H9 (cell line): ENCODE results near the gene ARID1B. TPM values are rescaled to one million over a fixed set of nuclear protein-coding genes. Genes with fewer than 3 reads are reported as not detected.

ENCODE experiments used
- DNase-seq: peaks from one replicate; pipeline ENCODE4 v3.0.0-alpha.2; 2017
- H2AFZ ChIP-seq: one replicate; pipeline ENCODE4 v1.6.1; 2013; ENCODE audit warnings: mild to moderate bottlenecking, low read length, control low read depth, moderate library complexity
- H2AK5ac ChIP-seq: 2 replicates; pipeline ENCODE4 v1.6.1; 2013; ENCODE audit warnings: low read length, control low read depth, mixed read lengths; ENCODE audit not compliant: insufficient read length
- H2BK120ac ChIP-seq: one replicate; pipeline ENCODE4 v1.6.1; 2013; ENCODE audit warnings: low read depth, mild to moderate bottlenecking, low read length, control low read depth, inconsistent platforms; ENCODE audit not compliant: poor library complexity, severe bottlenecking
- H2BK12ac ChIP-seq: 2 replicates; pipeline ENCODE4 v1.6.1; 2013; ENCODE audit warnings: low read length, control low read depth, mixed read lengths, low read depth; ENCODE audit not compliant: insufficient read length
- H2BK15ac ChIP-seq: 2 replicates; pipeline ENCODE4 v1.6.1; 2013; ENCODE audit warnings: low read depth, low read length, control low read depth
- H2BK20ac ChIP-seq: one replicate; pipeline ENCODE4 v1.6.1; 2013; ENCODE audit warnings: low read depth, mild to moderate bottlenecking, low read length, control low read depth, inconsistent platforms; ENCODE audit not compliant: poor library complexity, severe bottlenecking
- H2BK5ac ChIP-seq: 2 replicates; pipeline ENCODE4 v1.6.1; 2013; ENCODE audit warnings: low read length, control low read depth, mixed read lengths; ENCODE audit not compliant: insufficient read length
- H3K14ac ChIP-seq: 2 replicates; pipeline ENCODE4 v1.6.1; 2013; ENCODE audit warnings: low read length, control low read depth; ENCODE audit not compliant: insufficient read depth
- H3K18ac ChIP-seq: 2 replicates; pipeline ENCODE4 v1.6.1; 2013; ENCODE audit warnings: low read depth, mild to moderate bottlenecking, mixed read lengths, low read length, control low read depth; ENCODE audit not compliant: insufficient read length
- H3K23ac ChIP-seq: 2 replicates; pipeline ENCODE4 v1.6.1; 2013; ENCODE audit warnings: low read length, control low read depth, mixed read lengths, low read depth; ENCODE audit not compliant: insufficient read length
- H3K23me2 ChIP-seq: 2 replicates; pipeline ENCODE4 v1.6.1; 2013; ENCODE audit warnings: low read depth, mild to moderate bottlenecking, mixed read lengths, low read length, control low read depth; ENCODE audit not compliant: insufficient read length, poor library complexity, severe bottlenecking
- H3K27ac ChIP-seq: 2 replicates; pipeline ENCODE4 v1.5.1; 2013; ENCODE audit warnings: low read length, control low read depth, mixed read lengths, low read depth; ENCODE audit not compliant: insufficient read length
- H3K27me3 ChIP-seq: 2 replicates; pipeline ENCODE4 v1.6.1; 2013; ENCODE audit warnings: low read length, control low read depth, inconsistent platforms; ENCODE audit not compliant: insufficient read depth
- H3K4ac ChIP-seq: 2 replicates; pipeline ENCODE4 v1.6.1; 2013; ENCODE audit warnings: low read depth, mild to moderate bottlenecking, control low read depth, inconsistent platforms, low read length, moderate library complexity
- H3K4me1 ChIP-seq: 2 replicates; pipeline ENCODE4 v1.6.1; 2013; ENCODE audit warnings: low read length, control low read depth, inconsistent platforms; ENCODE audit not compliant: insufficient read depth
- H3K4me2 ChIP-seq: 2 replicates; pipeline ENCODE4 v1.6.1; 2013; ENCODE audit warnings: low read length, control low read depth, mixed read lengths; ENCODE audit not compliant: insufficient read length, insufficient read depth
- H3K56ac ChIP-seq: 2 replicates; pipeline ENCODE4 v1.6.1; 2013; ENCODE audit warnings: low read depth, mild to moderate bottlenecking, mixed read lengths, low read length, control low read depth; ENCODE audit not compliant: insufficient read length
- H3K79me1 ChIP-seq: 2 replicates; pipeline ENCODE4 v1.6.1; 2013; ENCODE audit warnings: low read depth, mild to moderate bottlenecking, moderate library complexity, low read length, control low read depth, inconsistent platforms; ENCODE audit not compliant: insufficient read depth, poor library complexity, severe bottlenecking
- H3K79me2 ChIP-seq: 2 replicates; pipeline ENCODE4 v1.6.1; 2013; ENCODE audit warnings: low read length, control low read depth, inconsistent platforms; ENCODE audit not compliant: insufficient read depth
- H3K9ac ChIP-seq: 2 replicates; pipeline ENCODE4 v1.6.1; 2013; ENCODE audit warnings: low read length, control low read depth, mixed read lengths; ENCODE audit not compliant: insufficient read length; ENCODE audit errors: extremely low read depth
- H3K9me3 ChIP-seq: one replicate; pipeline ENCODE4 v1.6.1; 2013; ENCODE audit warnings: low read depth, low read length, inconsistent platforms; ENCODE audit not compliant: control insufficient read depth
- H3T11ph ChIP-seq: one replicate; pipeline ENCODE4 v1.6.1; 2013; ENCODE audit warnings: mild to moderate bottlenecking, low read length, control low read depth, inconsistent platforms
- H4K20me1 ChIP-seq: one replicate; pipeline ENCODE4 v1.6.1; 2013; ENCODE audit not compliant: control insufficient read depth, insufficient read length, insufficient read depth
- H4K5ac ChIP-seq: 2 replicates; pipeline ENCODE4 v1.6.1; 2013; ENCODE audit warnings: low read depth, mild to moderate bottlenecking, mixed read lengths, low read length, control low read depth; ENCODE audit not compliant: insufficient read length
- H4K8ac ChIP-seq: replicated peaks from 2 replicates; pipeline ENCODE4 v1.6.1; 2013; ENCODE audit warnings: low read length, control low read depth, mixed read lengths, low read depth; ENCODE audit not compliant: insufficient read length
- H4K91ac ChIP-seq: 2 replicates; pipeline ENCODE4 v1.6.1; 2013; ENCODE audit warnings: low read depth, mild to moderate bottlenecking, moderate library complexity, mixed read lengths, low read length, control low read depth; ENCODE audit not compliant: insufficient read length
- H3K27ac Mint-ChIP-seq, 3 experiments: 2 replicates in 2 of 3; 3 replicates in 1 of 3; pipeline ENCODE4 v1.8.0; 2020 to 2021; ENCODE audit warnings: mixed read lengths in 3 of 3, mild to moderate bottlenecking in 1 of 3, moderate library complexity in 1 of 3
- H3K27me3 Mint-ChIP-seq: 2 replicates; pipeline ENCODE4 v1.8.0; 2021; ENCODE audit warnings: low read depth, mild to moderate bottlenecking, moderate library complexity, mixed read lengths
- H3K36me3 Mint-ChIP-seq, 3 experiments: 2 replicates in 2 of 3; 3 replicates in 1 of 3; pipeline ENCODE4 v1.8.0; 2020 to 2021; ENCODE audit warnings: low read depth in 3 of 3, mixed read lengths in 3 of 3; ENCODE audit not compliant: insufficient read depth in 1 of 3
- H3K4me1 Mint-ChIP-seq, 2 experiments: 2 replicates each; pipeline ENCODE4 v1.8.0; 2020; ENCODE audit warnings: mixed read lengths in 2 of 2
- H3K4me3 Mint-ChIP-seq, 2 experiments: 2 replicates in 1 of 2; 3 replicates in 1 of 2; pipeline ENCODE4 v1.8.0; 2020 to 2021; ENCODE audit warnings: mild to moderate bottlenecking in 2 of 2, mixed read lengths in 2 of 2, moderate library complexity in 1 of 2
- H3K9me3 Mint-ChIP-seq, 2 experiments: 2 replicates in 1 of 2; 3 replicates in 1 of 2; pipeline ENCODE4 v1.8.0; 2020; ENCODE audit warnings: mild to moderate bottlenecking in 2 of 2, mixed read lengths in 2 of 2, moderate library complexity in 1 of 2
- total RNA-seq: library from RNA; stranded (reverse); gene quantifications from 2 replicates; pipeline ENCODE4 v1.2.1, GENCODE V29; 2021
- TF ChIP-seq, protein P1 (sequence below): fragments of 200-600 bp; sonication (generic); conservative IDR thresholded peaks from 3 replicates; pipeline ENCODE4 v1.8.0; 2021; ENCODE audit warnings: antibody characterized with exemption, mild to moderate bottlenecking

ARID1B gene
- total RNA-seq, 1 experiment from 2014 or later, result 88.2 TPM

DNA sequence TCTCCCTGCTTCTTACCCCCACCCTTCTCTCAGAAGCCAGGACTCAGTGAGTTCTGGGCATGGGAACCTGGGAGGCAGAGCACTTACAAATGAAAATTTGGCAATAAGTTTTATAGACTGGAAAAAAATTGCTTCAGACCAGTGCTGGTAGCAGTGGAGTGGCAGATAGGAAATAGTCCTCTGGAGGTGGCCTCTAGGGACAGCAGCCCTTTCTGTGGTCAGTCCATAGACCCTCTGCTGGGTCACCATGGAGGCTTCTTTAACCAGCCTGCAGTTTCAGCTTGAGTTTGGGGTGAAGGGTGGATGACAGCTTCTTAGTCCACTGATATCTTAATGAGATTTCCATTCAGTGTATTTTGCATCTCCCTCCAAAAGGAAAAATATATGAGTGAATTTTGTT lies 179.1 kb downstream of the ARID1B start:
- Histone ChIP-seq H3K27ac (no peak overlapping the region), H3K9ac (no peak overlapping the region), H3K4ac (no peak overlapping the region), H2AK5ac (no peak overlapping the region), H2BK20ac (no peak overlapping the region), H3K4me2 (no peak overlapping the region), H4K5ac (no peak overlapping the region), H3K18ac (no peak overlapping the region), H3K9me3 (no peaks in the 10 kb centered on the region), H3K79me1 (peaks cover 2% of the 10 kb centered on the region), H4K20me1 (no peaks in the 10 kb centered on the region), H3K4me1 (peaks cover 12% of the 10 kb centered on the region; the same call in 1 of the 2 replicates), H3K23ac (no peak overlapping the region), H3K79me2 (peaks cover 11% of the 10 kb centered on the region; the same call in 1 of the 2 replicates), H2AFZ (no peak overlapping the region), H2BK15ac (no peak overlapping the region), H2BK120ac (no peak overlapping the region), H3T11ph (no peak overlapping the region), H4K8ac (no peak overlapping the region), H2BK5ac (no peak overlapping the region), H3K27me3 (no peaks in the 10 kb centered on the region), H2BK12ac (no peak overlapping the region), H3K56ac (no peak overlapping the region), H4K91ac (no peak overlapping the region), H3K23me2 (no peaks in the 10 kb centered on the region), H3K14ac (no peak overlapping the region)
- Mint-ChIP-seq H3K4me1 (peaks cover 26 to 28% of the 10 kb centered on the region in 2 experiments), H3K27ac (no peak overlapping the region), H3K9me3 (no peaks in the 10 kb centered on the region), H3K27me3 (no peaks in the 10 kb centered on the region), H3K4me3 (no peak overlapping the region; a peak in 1 of 5 replicates), H3K36me3 (no peaks in the 10 kb centered on the region; a peak in 1 of 7 replicates)
- TF ChIP-seq, protein P1, sequence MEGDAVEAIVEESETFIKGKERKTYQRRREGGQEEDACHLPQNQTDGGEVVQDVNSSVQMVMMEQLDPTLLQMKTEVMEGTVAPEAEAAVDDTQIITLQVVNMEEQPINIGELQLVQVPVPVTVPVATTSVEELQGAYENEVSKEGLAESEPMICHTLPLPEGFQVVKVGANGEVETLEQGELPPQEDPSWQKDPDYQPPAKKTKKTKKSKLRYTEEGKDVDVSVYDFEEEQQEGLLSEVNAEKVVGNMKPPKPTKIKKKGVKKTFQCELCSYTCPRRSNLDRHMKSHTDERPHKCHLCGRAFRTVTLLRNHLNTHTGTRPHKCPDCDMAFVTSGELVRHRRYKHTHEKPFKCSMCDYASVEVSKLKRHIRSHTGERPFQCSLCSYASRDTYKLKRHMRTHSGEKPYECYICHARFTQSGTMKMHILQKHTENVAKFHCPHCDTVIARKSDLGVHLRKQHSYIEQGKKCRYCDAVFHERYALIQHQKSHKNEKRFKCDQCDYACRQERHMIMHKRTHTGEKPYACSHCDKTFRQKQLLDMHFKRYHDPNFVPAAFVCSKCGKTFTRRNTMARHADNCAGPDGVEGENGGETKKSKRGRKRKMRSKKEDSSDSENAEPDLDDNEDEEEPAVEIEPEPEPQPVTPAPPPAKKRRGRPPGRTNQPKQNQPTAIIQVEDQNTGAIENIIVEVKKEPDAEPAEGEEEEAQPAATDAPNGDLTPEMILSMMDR, result no peak
- no peak for DNase-seq
